Measurements from ENCODE around the gene ZBTB43.

Gene ZBTB43

GRCh38 chr9:126860757-126861466 is 56.1 kb downstream of the ZBTB43 start:
- no peak for DNase-seq

DNA sequence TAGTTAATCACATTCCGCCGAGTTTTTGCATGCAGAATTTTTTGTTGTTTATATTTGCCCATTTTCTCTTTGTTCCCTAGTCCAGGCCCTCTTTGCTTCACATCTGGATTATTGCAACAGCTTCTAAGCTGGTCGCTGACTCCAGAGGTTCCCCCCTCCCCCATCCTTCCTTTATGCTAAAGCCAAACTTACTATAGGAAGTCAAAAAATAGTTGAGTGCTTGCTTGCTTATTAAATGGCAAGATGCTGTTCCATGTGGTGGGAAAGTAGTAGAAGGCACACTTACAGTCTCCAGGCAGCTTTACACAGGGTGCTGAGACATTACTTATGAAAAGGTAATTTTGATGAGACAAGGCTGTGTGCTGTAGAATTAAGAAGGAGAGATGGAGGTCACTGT is 56.9 kb downstream of the ZBTB43 start:
- no peak for DNase-seq

DNA sequence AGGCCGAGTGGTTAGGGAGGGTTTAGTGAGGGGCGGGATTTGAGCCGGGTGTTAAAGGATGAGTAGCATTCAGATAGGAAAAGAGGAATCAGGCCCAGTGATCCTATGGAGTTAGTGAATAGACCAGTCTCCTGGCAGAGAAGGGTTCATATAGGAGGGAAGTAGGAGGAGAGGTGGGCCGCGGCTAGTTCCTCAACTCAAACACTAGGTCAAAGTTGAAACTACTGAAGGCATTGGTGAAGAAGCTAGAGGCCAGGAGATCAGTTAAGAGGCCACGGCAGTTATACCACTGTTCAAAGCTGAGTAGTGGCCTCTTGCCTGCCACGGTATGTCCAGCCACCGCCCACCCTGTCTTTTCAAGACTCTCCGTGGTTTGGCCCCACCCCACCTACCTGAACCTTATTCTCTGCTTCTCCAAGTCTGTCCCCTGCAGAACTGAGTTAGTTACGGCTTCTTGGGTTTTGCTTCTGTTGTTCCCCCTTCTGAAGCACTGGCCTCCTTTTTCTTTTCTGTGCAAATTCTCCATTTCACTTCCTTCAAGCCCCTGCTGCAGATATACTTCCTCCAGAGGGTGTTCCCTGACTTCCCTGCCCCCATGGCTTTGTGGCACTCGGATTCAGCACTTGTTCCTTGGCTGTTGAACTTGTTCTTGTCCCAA is 57.4 kb downstream of the ZBTB43 start:
- no peak for DNase-seq

- no peak for DNase-seq
These were observed 59.9 kb downstream of the ZBTB43 start for GRCh38 chr9:126864771-126865170.

DNA sequence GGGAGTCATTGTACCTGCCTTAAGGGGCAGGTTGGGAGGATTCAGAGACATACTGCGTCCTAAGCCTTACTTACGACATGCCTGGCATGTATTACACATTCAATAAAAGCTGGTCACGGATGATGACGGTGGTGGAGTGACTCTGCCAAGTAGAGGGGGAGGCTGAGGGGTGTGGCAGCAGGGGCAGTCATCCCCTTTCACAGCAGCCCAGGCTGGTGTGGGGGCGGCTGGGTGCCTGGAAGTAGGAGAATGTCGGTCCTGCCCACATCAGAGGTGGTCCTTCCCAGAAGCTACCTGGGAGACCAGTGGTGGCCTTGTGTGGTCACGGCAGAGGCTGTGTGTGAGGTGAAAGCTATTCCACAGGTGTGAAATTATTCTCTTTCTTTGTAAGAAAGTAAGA is 64.5 kb downstream of the ZBTB43 start:
- no peak for DNase-seq

- DNase-seq: no peak
These were observed 67.7 kb downstream of the ZBTB43 start for GRCh38 chr9:126872516-126872915.

DNA sequence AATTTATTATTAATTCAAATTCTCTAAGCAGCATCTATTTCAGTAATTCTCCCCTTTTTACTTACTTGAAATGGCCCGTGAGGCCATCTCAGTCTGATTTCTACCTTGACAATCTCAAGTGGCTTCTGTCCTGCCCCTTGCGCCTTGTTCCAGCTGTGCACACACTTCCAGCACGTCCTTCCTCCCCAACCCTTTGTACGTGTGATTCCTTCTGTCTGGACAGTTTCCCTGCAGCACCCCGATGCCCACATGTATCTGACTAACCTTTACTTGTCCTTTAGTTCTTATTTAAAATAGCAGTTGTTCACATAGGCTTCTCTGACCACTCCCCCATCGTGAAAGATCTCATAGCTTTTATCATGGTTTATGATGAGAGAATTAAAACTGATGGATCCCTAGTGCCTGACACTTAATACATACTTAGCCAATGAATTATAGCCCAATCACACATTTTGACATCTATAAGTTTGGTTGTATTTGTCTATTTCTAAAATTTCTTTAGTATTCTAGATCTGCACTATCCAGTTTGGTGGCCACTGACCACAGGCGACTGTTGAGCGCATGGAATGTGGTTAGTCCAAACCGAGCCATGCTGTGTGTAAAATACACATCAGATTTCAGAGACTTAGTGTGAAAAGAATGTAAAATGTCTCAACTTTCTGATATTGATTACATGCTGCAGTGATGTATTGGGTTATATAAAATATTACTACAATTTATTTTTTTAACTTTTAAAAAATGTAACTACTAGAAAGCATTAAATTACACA is 69.9 kb downstream of the ZBTB43 start:
- no peak for DNase-seq

DNA sequence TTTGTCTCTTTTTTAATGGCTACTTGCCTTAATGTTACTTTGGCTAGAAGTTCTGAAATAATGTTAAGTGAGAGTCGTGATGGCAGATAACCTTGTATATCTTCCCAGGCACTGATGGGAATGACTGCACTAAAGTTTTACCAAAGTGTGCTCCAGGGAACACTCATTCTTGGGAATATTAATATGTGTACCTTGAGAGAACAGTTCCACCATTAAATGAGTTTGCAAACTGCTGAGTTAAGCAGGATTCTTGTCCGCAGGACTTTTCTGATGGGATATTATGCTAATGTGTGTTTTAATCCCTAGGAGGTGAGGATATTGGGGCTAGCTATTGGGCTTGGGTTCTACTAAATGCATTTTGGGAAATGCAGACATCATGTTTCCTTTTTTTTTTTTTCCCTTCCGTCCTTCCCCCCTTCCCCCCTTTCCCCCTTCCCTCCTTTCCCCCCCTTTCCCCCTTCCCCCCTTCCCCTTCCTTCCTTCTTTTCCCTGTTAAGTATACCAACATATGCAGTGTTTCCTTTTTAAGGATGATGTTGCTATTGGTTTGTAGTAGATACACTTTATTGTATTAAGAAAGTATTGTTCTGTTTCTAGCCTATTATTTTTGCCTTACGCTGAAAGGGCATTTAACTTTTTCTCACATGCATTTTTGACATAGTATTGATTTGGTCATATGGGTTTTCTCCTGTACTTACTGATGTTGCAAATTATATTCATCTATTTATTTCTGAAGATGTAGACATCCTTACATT is 71.1 kb downstream of the ZBTB43 start:
- no peak for DNase-seq

GRCh38 chr9:126876531-126876930 is 71.7 kb downstream of the ZBTB43 start:
- no peak for DNase-seq

DNA sequence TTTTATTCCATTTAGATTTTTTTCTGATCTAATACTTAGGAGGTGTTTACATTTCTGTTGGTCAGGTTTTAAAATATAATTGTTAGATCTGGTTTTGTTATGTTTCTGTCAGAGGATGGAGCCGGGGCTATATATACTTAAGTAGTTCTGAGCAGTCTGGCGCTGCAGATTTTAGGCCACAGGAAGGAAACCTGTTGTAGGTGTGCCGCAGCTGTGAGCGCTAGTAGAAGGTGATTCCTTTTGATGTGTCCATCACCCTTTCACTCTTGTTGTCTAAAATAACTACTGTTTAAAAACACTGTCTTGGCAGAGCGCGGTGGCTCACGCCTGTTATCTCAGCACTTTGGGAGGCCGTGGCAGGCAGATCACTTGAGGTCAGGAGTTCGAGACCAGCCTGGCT is 72.6 kb downstream of the ZBTB43 start:
- no peak for DNase-seq

GRCh38 chr9:126879288-126879687 is 74.4 kb downstream of the ZBTB43 start:
- DNase-seq: no peak

- DNase-seq: no peak
These were observed 75.5 kb downstream of the ZBTB43 start for GRCh38 chr9:126880226-126880946.

- peak in 1 of 2 experiments; percentile 25 for DNase-seq
These were observed 76.1 kb downstream of the ZBTB43 start for GRCh38 chr9:126880947-126881332.

GRCh38 chr9:126882746-126883145 is 77.9 kb downstream of the ZBTB43 start:
- no peak for DNase-seq

DNA sequence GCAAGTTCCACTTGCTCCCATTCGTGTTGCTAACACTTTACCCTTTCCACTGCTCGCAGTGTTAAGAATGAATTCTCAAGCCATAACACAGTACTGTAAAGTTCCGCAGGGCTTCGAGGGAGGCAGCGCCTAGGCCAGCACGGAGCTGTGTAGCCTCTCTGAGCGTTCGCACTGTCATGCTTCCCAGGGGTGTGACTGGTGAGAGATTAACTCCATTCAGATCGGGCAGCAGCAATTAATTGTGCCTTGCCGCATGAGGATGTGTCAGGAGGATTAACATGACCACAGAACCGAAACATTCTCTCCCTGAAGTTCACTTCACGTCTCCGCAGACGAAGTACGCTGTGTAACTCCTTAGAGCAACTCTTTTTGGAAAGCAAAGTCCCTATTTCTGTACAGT is 78.8 kb downstream of the ZBTB43 start:
- DNase-seq: no peak

DNA sequence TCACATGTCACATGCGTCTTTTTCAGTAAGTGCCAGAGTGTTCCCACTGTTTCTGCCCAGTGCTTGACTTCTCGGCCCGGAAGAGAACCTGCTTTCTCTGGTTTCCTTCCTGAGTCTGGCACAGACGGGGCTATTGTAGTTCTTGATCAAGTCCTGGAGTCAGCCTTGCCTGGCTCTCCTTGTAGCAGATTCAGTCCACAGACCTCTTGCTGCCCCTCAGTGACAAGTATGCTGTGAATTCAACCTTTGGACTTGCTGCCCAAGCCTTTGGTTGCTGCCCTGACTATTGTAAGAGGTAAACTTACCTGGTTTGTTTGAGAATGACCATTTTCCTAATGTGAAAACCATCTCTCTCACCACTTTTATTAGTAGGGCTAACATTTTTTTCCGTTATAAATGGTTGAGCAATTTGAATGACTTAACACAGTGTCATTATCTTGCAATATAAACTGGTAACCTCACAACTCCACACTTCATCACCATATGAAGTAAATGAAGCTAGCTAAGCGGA is 80.3 kb downstream of the ZBTB43 start:
- no peak for DNase-seq

DNA sequence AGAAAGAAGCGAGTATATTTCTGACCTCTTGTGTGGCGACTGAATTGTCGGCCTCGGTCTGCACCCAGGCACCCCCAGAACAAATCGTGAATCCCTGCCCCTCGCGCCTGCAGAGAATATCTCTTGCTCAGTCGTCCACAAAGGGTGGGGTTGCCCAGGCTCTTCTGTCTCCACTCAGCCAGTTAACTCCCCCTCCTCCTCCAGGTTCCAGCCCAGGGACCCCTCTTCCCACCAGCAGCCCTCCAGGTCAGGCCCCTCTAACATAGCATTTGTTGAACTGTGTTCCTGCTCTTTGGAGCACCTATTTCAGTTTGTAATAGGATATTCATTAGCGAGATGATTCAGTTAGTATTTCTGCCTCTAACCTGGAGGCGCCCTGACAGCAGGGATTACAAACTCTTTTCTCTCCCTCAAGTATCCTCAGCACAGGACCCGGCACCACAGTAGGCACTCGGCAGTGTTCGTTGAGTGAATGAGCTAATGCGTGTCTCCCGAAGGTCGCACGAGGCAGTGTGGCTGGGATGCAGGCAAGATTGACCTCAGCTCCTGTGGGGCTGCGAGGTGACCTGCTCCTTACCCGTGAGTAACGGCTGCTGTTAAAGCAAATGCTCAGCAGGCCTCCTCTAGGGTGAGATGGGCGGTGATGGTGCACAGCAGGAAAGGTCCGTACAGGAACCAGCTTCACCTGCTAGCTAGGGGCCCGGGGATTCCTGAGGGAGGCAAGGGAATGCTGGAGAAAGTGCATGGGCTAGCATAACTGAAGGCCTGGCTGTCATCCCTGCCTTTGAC is 81.4 kb downstream of the ZBTB43 start:
- no peak for DNase-seq

DNA sequence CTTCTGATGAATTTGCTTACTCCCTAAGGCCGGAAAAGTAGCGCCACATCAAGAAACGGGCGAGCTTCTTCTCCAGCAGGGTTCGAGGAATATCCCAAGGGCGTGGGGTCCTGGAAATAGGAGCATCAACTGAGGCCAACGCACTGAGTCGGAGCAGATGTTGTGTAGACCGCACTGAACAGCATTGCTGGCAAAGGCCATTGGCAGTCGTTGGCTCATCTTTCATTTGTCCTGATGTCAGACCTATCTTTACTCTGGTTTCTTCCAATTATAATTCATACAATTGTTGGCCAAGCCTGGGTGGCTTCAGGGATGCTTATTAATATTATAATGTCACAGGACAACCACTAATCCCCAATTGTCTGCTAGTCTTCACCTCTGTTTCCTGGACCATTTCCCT is 82.1 kb downstream of the ZBTB43 start:
- no peak for DNase-seq
